Measurements from ENCODE around the gene ZIM2. TPM values are rescaled to one million over a fixed set of nuclear protein-coding genes. Genes with fewer than 3 reads are reported as not detected.

Gene ZIM2
- total RNA-seq, result not detected

GRCh38 chr19:56840451-56841192 lies at the start of gene ZIM2, which contains the start of gene PEG3:
ZIM2 (minus strand) TSS chr19:56840726; CDS start chr19:56824277, 16,449 bp downstream.
PEG3 (minus strand) TSS chr19:56840726; CDS start chr19:56824655, 16,071 bp downstream.

Small RNA genes within 50 kb of the gene (small RNA-seq; reads per million reads assigned to genes)
- 0 reads per million in 2 donors for gene AC006115.2

Other genes with a start within 250 kb of the ZIM2 start
- gene ZNF71, start 245.4 kb downstream of the ZIM2 start, total RNA-seq, result 10 to 100 TPM in 1 of 2 donors, 1 to 10 TPM in 1; 8.7 to 11.4 TPM
- gene SMIM17, start 197.6 kb downstream of the ZIM2 start, total RNA-seq, result not detected
- gene ZNF835, start 169.0 kb downstream of the ZIM2 start, total RNA-seq, result under 1 TPM; under 0.01 to 0.69 TPM
- 1 to 10 TPM in 1 of 2 donors, under 1 TPM in 1; under 0.01 to 1.4 TPM for gene PEG3, start within 50 bp of the ZIM2 start, total RNA-seq